OCI-LY1 (cell line): ENCODE results near the gene SH3BP5.

Experiments used
- H2AFZ ChIP-seq: fragments of 200-600 bp; sonication (generic), shearing (Covaris generic); 2 replicates; pipeline ENCODE4 v1.6.0; 2014; ENCODE audit warnings: antibody characterized with exemption, mild to moderate bottlenecking, low read length
- H3F3A ChIP-seq: fragments of 200-600 bp; sonication (generic), shearing (Covaris generic); 2 replicates; pipeline ENCODE4 v1.6.0; 2014; ENCODE audit warnings: mild to moderate bottlenecking, antibody characterized with exemption, low read length, moderate library complexity; ENCODE audit not compliant: insufficient read depth
- H3K27ac ChIP-seq: fragments of 200-600 bp; sonication (generic); 2 replicates; pipeline ENCODE4 v1.5.1; 2014; ENCODE audit warnings: low read length, mixed run types, mild to moderate bottlenecking, low read depth; ENCODE audit not compliant: poor library complexity, severe bottlenecking
- H3K27me3 ChIP-seq: fragments of 200-600 bp; sonication (generic); 2 replicates; pipeline ENCODE4 v1.6.0; 2014; ENCODE audit warnings: antibody characterized with exemption, mild to moderate bottlenecking, low read length, moderate library complexity; ENCODE audit not compliant: insufficient read depth
- H3K36me3 ChIP-seq: fragments of 200-600 bp; sonication (generic); 2 replicates; pipeline ENCODE4 v1.6.1; 2014; ENCODE audit warnings: mild to moderate bottlenecking, antibody characterized with exemption, low read length, moderate library complexity, mixed read lengths; ENCODE audit not compliant: insufficient read depth
- H3K4me1 ChIP-seq: fragments of 200-600 bp; sonication (generic); 2 replicates; pipeline ENCODE4 v1.5.1; 2014; ENCODE audit warnings: mild to moderate bottlenecking, low read length, moderate library complexity; ENCODE audit not compliant: insufficient read depth, severe bottlenecking
- H3K4me2 ChIP-seq: fragments of 200-600 bp; sonication (generic), shearing (Covaris generic); 2 replicates; pipeline ENCODE4 v1.6.1; 2014; ENCODE audit warnings: low read length
- H3K4me3 ChIP-seq: fragments of 200-600 bp; sonication (generic); 2 replicates; pipeline ENCODE4 v1.5.1; 2014; ENCODE audit warnings: low read length, low read depth, mild to moderate bottlenecking, mixed read lengths; ENCODE audit not compliant: poor library complexity, severe bottlenecking
- H3K79me2 ChIP-seq: fragments of 200-600 bp; shearing (Covaris generic); 2 replicates; pipeline ENCODE4 v1.6.1; 2016; ENCODE audit warnings: mixed run types, low read length, mixed read lengths; ENCODE audit not compliant: insufficient read depth
- H3K9ac ChIP-seq: fragments of 200-600 bp; sonication (generic), shearing (Covaris generic); 2 replicates; pipeline ENCODE4 v1.6.1; 2014; ENCODE audit warnings: mild to moderate bottlenecking, low read length, mixed read lengths
- H3K9me2 ChIP-seq: fragments of 200-600 bp; sonication (generic), shearing (Covaris generic); 2 replicates; pipeline ENCODE4 v1.6.1; 2014; ENCODE audit warnings: low read depth, mild to moderate bottlenecking, low read length, mixed read lengths
- H3K9me3 ChIP-seq: fragments of 200-600 bp; shearing (Covaris generic); 2 replicates; pipeline ENCODE4 v1.6.1; 2014; ENCODE audit warnings: low read length, mixed read lengths
- H4K20me1 ChIP-seq: fragments of 200-600 bp; sonication (generic), shearing (Covaris generic); 2 replicates; pipeline ENCODE4 v1.6.0; 2016; ENCODE audit warnings: mild to moderate bottlenecking, low read length; ENCODE audit not compliant: insufficient read depth
- CTCF ChIP-seq: fragments of 200-600 bp; sonication (generic), shearing (Covaris generic); IDR thresholded peaks from 2 replicates; pipeline ENCODE4 v1.5.1; 2017; ENCODE audit warnings: mild to moderate bottlenecking, antibody characterized with exemption, low read length, moderate library complexity, mixed read lengths
- EZH2 ChIP-seq: fragments of 200-600 bp; sonication (generic), shearing (Covaris generic); IDR thresholded peaks from 2 replicates; pipeline ENCODE4 v1.8.0; 2017; ENCODE audit warnings: borderline replicate concordance, mixed run types, mild to moderate bottlenecking, antibody characterized with exemption, low read length, moderate library complexity, mixed read lengths

SH3BP5 gene

GRCh38 chr3:15215996-15216395 lies 116.4 kb downstream of the SH3BP5 start:
- Histone ChIP-seq H3K27me3 (no peaks in the 10 kb centered on the region), H3K9me3 (no peaks in the 10 kb centered on the region), H3K4me3 (no peak overlapping the region), H3K79me2 (no peaks in the 10 kb centered on the region), H2AFZ (no peak overlapping the region), H3K36me3 (peaks cover 67% of the 10 kb centered on the region), H3F3A (no peaks in the 10 kb centered on the region), H3K4me2 (no peak overlapping the region), H3K27ac (no peak overlapping the region), H3K9ac (no peak overlapping the region), H3K9me2 (no peaks in the 10 kb centered on the region), H3K4me1 (peaks cover 14% of the 10 kb centered on the region), H4K20me1 (no peaks in the 10 kb centered on the region)
- no peak for TF ChIP-seq CTCF
- TF ChIP-seq EZH2, result no peak

- TF ChIP-seq EZH2 (no peak), CTCF (no peak)
- Histone ChIP-seq H3K27ac (no peak overlapping the region), H3F3A (no peaks in the 10 kb centered on the region), H3K4me3 (no peak overlapping the region), H3K4me1 (peaks cover 14% of the 10 kb centered on the region), H3K9ac (no peak overlapping the region), H3K36me3 (peaks cover 62% of the 10 kb centered on the region), H3K4me2 (no peak overlapping the region), H3K79me2 (no peaks in the 10 kb centered on the region), H2AFZ (no peak overlapping the region), H3K27me3 (no peaks in the 10 kb centered on the region), H4K20me1 (no peaks in the 10 kb centered on the region), H3K9me2 (no peaks in the 10 kb centered on the region), H3K9me3 (no peaks in the 10 kb centered on the region)
These were observed 117.6 kb downstream of the SH3BP5 start for GRCh38 chr3:15214758-15215157.

GRCh38 chr3:15211937-15212336 lies 120.4 kb downstream of the SH3BP5 start:
- Histone ChIP-seq H3K79me2 (peaks cover 17% of the 10 kb centered on the region), H2AFZ (no peak overlapping the region), H3K36me3 (peaks cover 41% of the 10 kb centered on the region)

More at GRCh38 chr3:15211937-15212336, 120.4 kb downstream of the SH3BP5 start:
- no peaks in the 10 kb centered on the region for H3K9me3 ChIP-seq
- H3K4me1 ChIP-seq, result peaks cover 26% of the 10 kb centered on the region
- no peak for TF ChIP-seq EZH2
- TF ChIP-seq CTCF, result no peak
- no peak overlapping the region for H3K4me3 ChIP-seq
- no peak overlapping the region for H3K27ac ChIP-seq
- H3K27me3 ChIP-seq, result no peaks in the 10 kb centered on the region
- H3K9ac ChIP-seq, result no peak overlapping the region
- no peaks in the 10 kb centered on the region for H4K20me1 ChIP-seq
- no peaks in the 10 kb centered on the region for H3K9me2 ChIP-seq
- H3F3A ChIP-seq, result no peaks in the 10 kb centered on the region
- H3K4me2 ChIP-seq, result no peak overlapping the region
